ENCODE measurements around the gene PLEKHG4B. TPM values are rescaled to one million over a fixed set of nuclear protein-coding genes. Genes with fewer than 3 reads are reported as not detected.

The PLEKHG4B gene
- total RNA-seq, 1 donor from 2014 or later, result 6.8 TPM

- TF ChIP-seq, protein P1, sequence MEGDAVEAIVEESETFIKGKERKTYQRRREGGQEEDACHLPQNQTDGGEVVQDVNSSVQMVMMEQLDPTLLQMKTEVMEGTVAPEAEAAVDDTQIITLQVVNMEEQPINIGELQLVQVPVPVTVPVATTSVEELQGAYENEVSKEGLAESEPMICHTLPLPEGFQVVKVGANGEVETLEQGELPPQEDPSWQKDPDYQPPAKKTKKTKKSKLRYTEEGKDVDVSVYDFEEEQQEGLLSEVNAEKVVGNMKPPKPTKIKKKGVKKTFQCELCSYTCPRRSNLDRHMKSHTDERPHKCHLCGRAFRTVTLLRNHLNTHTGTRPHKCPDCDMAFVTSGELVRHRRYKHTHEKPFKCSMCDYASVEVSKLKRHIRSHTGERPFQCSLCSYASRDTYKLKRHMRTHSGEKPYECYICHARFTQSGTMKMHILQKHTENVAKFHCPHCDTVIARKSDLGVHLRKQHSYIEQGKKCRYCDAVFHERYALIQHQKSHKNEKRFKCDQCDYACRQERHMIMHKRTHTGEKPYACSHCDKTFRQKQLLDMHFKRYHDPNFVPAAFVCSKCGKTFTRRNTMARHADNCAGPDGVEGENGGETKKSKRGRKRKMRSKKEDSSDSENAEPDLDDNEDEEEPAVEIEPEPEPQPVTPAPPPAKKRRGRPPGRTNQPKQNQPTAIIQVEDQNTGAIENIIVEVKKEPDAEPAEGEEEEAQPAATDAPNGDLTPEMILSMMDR (IDR thresholded peaks at IDR 0.05; ENCODE audit: unreplicated experiment), result no peak
- peaks cover 1% of the 10 kb centered on the region for H3K27me3 Mint-ChIP-seq (ENCODE audit: unreplicated experiment)
- no peak for DNase-seq (ENCODE audit: low spot score)
- H3K4me1 Mint-ChIP-seq (ENCODE audit: unreplicated experiment), result peaks cover 3% of the 10 kb centered on the region
- peaks cover 11% of the 10 kb centered on the region for H3K36me3 Mint-ChIP-seq (ENCODE audit: low read depth, unreplicated experiment)
- H3K27ac Mint-ChIP-seq (ENCODE audit: unreplicated experiment), result no peak overlapping the region
- H3K9me3 Mint-ChIP-seq (ENCODE audit: unreplicated experiment), result no peaks in the 10 kb centered on the region
- H3K4me3 Mint-ChIP-seq (ENCODE audit: unreplicated experiment), result no peak overlapping the region
These were observed 109.0 kb downstream of the PLEKHG4B start for GRCh38 chr5:200985-201384.

- DNase-seq (ENCODE audit: low spot score), result no peak
- Mint-ChIP-seq H3K27me3 (ENCODE audit: unreplicated experiment) (peaks cover 1% of the 10 kb centered on the region), H3K27ac (ENCODE audit: unreplicated experiment) (no peak overlapping the region)
These were observed 109.7 kb downstream of the PLEKHG4B start for GRCh38 chr5:201672-202071.

DNA sequence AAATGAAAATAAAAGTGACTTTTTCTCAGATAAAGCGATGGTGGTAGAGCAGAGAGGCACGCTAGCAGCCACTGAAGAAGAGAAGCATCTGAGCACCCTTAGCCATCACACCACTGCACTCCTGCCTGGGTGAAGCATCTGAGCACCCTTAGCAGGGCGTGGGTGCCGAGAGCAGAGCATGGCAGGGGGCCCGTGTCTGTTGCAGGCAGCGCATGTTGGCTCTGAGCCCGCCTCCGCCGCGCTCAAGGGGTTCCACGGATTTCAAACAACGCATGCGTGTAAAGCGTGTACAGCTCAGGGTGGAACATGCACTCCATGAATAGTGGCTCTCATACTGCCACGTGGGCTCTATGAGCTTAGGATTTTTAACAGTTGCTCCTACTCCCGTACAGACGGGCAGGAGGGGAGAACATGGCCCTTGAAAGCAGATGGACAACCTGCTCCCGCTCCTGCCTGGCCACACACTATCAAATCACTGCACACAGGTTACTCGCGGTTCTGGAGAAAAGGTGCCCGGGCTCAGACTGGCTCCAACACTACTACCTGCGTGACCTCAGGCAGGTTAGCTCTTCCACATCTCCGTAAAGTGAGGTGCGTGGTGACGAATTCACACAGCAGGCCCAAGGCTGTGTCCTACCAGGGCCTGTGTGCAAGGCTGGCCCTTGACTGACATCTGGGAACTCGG lies 111.4 kb downstream of the PLEKHG4B start:
- DNase-seq (ENCODE audit: low spot score), result no peak
- peaks cover 15% of the 10 kb centered on the region for H3K36me3 Mint-ChIP-seq (ENCODE audit: low read depth, unreplicated experiment)
- H3K9me3 Mint-ChIP-seq (ENCODE audit: unreplicated experiment), result no peaks in the 10 kb centered on the region
- H3K27me3 Mint-ChIP-seq (ENCODE audit: unreplicated experiment), result peaks cover 1% of the 10 kb centered on the region
- TF ChIP-seq, protein P1 (IDR thresholded peaks at IDR 0.05; ENCODE audit: unreplicated experiment), result no peak
- peaks cover 3% of the 10 kb centered on the region for H3K4me1 Mint-ChIP-seq (ENCODE audit: unreplicated experiment)
- peak overlapping the region; percentile 53 for H3K4me3 Mint-ChIP-seq (ENCODE audit: unreplicated experiment)
- no peak overlapping the region for H3K27ac Mint-ChIP-seq (ENCODE audit: unreplicated experiment)

More at GRCh38 chr5:201672-202071, 109.7 kb downstream of the PLEKHG4B start:
- peaks cover 12% of the 10 kb centered on the region for H3K36me3 Mint-ChIP-seq (ENCODE audit: low read depth, unreplicated experiment)
- TF ChIP-seq, protein P1 (IDR thresholded peaks at IDR 0.05; ENCODE audit: unreplicated experiment), result no peak
- no peak overlapping the region for H3K4me3 Mint-ChIP-seq (ENCODE audit: unreplicated experiment)
- H3K4me1 Mint-ChIP-seq (ENCODE audit: unreplicated experiment), result peaks cover 3% of the 10 kb centered on the region
- no peaks in the 10 kb centered on the region for H3K9me3 Mint-ChIP-seq (ENCODE audit: unreplicated experiment)

- no peak overlapping the region for H3K27ac Mint-ChIP-seq (ENCODE audit: unreplicated experiment)
These were observed 112.0 kb downstream of the PLEKHG4B start for GRCh38 chr5:204001-204400.

GRCh38 chr5:204462-204861 lies 112.5 kb downstream of the PLEKHG4B start:
- DNase-seq (ENCODE audit: low spot score), result no peak
- Mint-ChIP-seq H3K4me3 (ENCODE audit: unreplicated experiment) (no peak overlapping the region), H3K27ac (ENCODE audit: unreplicated experiment) (no peak overlapping the region), H3K27me3 (ENCODE audit: unreplicated experiment) (peaks cover 3% of the 10 kb centered on the region), H3K36me3 (ENCODE audit: low read depth, unreplicated experiment) (peaks cover 15% of the 10 kb centered on the region), H3K9me3 (ENCODE audit: unreplicated experiment) (no peaks in the 10 kb centered on the region), H3K4me1 (ENCODE audit: unreplicated experiment) (peaks cover 3% of the 10 kb centered on the region)
- TF ChIP-seq, protein P1 (IDR thresholded peaks at IDR 0.05; ENCODE audit: unreplicated experiment), result no peak

More at GRCh38 chr5:204001-204400, 112.0 kb downstream of the PLEKHG4B start:
- DNase-seq (ENCODE audit: low spot score), result no peak
- peaks cover 3% of the 10 kb centered on the region for H3K4me1 Mint-ChIP-seq (ENCODE audit: unreplicated experiment)
- peaks cover 3% of the 10 kb centered on the region for H3K27me3 Mint-ChIP-seq (ENCODE audit: unreplicated experiment)
- H3K36me3 Mint-ChIP-seq (ENCODE audit: low read depth, unreplicated experiment), result peaks cover 15% of the 10 kb centered on the region
- TF ChIP-seq, protein P1 (IDR thresholded peaks at IDR 0.05; ENCODE audit: unreplicated experiment), result no peak
- H3K9me3 Mint-ChIP-seq (ENCODE audit: unreplicated experiment), result no peaks in the 10 kb centered on the region
- H3K4me3 Mint-ChIP-seq (ENCODE audit: unreplicated experiment), result no peak overlapping the region
